A549 (cell line): Measurements from ENCODE around the gene ZDHHC1. TPM values are rescaled to one million over a fixed set of nuclear protein-coding genes. Genes with fewer than 3 reads are reported as not detected.

Experiments used
- ATAC-seq, 2 experiments: fragments of 200-7000 bp in 1 of 2; fragments of >200 bp in 1 of 2; cut with Nextera tagmentation in 1 of 2; cut with Tn5 transposase in 1 of 2; 3 replicates each; pipeline versions ENCODE4 v1.8.0 to v1.9.1; 2018 to 2020; ENCODE audit warnings: mild to moderate bottlenecking in 1 of 2, moderate library complexity in 1 of 2
- CTCF ChIA-PET: fragments of 300-600 bp; sonication (Branson Sonifier 250); formaldehyde crosslinking; extraction: SDS; loops from one replicate; lab custom pipeline; 2021; ENCODE audit warnings: antibody characterized with exemption, inconsistent platforms; lab: Yijun Ruan, JAX
- POLR2A ChIA-PET: fragments of 350-600 bp; formaldehyde crosslinking; extraction: SDS; loops from one replicate; lab custom pipeline; 2021; ENCODE audit warnings: antibody characterized with exemption, inconsistent platforms; lab: Yijun Ruan, JAX
- DNase-seq, 2 experiments: peaks; one replicate each; pipeline versions ENCODE4 v3.0.0 to v3.0.0-alpha.2; 2011 to 2016; ENCODE audit warnings: low read depth in 1 of 2, low spot score in 1 of 2
- FAIRE-seq: peaks from 2 replicates; lab custom pipeline; 2011; peaks lifted over from hg19 to GRCh38; lab: Jason Lieb, UNC
- H3K27ac ChIP-seq, 2 experiments: fragments of >200 bp; sonication (Bioruptor Twin); formaldehyde crosslinking; 3 replicates each; pipeline ENCODE4 v1.5.1; 2016 to 2017
- H3K4me1 ChIP-seq: fragments of >200 bp; sonication (Bioruptor Twin); formaldehyde crosslinking; 3 replicates; pipeline ENCODE4 v1.6.1; 2016
- H3K4me2 ChIP-seq: fragments of >200 bp; sonication (Bioruptor Twin); formaldehyde crosslinking; 3 replicates; pipeline ENCODE4 v1.6.1; 2016
- H3K4me3 ChIP-seq: fragments of >200 bp; sonication (Bioruptor Twin); formaldehyde crosslinking; 3 replicates; pipeline ENCODE4 v1.5.1; 2016
- H3K9me3 ChIP-seq: fragments of >200 bp; sonication (Bioruptor Twin); formaldehyde crosslinking; 3 replicates; pipeline ENCODE4 v1.6.1; 2016
- CBX2 ChIP-seq: fragments of 200-600 bp; sonication (generic); IDR thresholded peaks from 2 replicates; pipeline ENCODE4 v1.6.1; 2016; ENCODE audit warnings: low read depth, mild to moderate bottlenecking, borderline replicate concordance
- CBX8 ChIP-seq: fragments of 200-600 bp; sonication (generic); IDR thresholded peaks from 2 replicates; pipeline ENCODE4 v1.6.1; 2016
- CEBPB ChIP-seq, 2 experiments: fragments of >200 bp in 1 of 2; sonication (Bioruptor Twin) in 1 of 2; formaldehyde crosslinking in 1 of 2; IDR thresholded peaks; 2 replicates each; pipeline ENCODE4 v1.6.1; 2012 to 2016
- ESRRA ChIP-seq: fragments of 150-350 bp; IDR thresholded peaks from 2 replicates; pipeline ENCODE4 v1.6.1; 2014; ENCODE audit warnings: mild to moderate bottlenecking, low read length, borderline replicate concordance
- FOSB ChIP-seq: fragments of 250-450 bp; sonication (Bioruptor Pico); IDR thresholded peaks from 2 replicates; pipeline ENCODE4 v1.5.0; 2020; ENCODE audit warnings: mild to moderate bottlenecking, moderate library complexity
- FOSL2 ChIP-seq, 2 experiments: fragments of 450-650 bp in 1 of 2; fragments of >200 bp in 1 of 2; sonication (Bioruptor Twin) in 1 of 2; formaldehyde crosslinking; IDR thresholded peaks; 2 replicates each; pipeline versions ENCODE4 v1.5.0 to v1.6.1; 2016 to 2020; ENCODE audit warnings: mild to moderate bottlenecking in 1 of 2, moderate library complexity in 1 of 2
- FOXS1 ChIP-seq: fragments of 250-450 bp; sonication (Bioruptor Pico); IDR thresholded peaks from 2 replicates; pipeline ENCODE4 v1.5.0; 2020; ENCODE audit warnings: mild to moderate bottlenecking, moderate library complexity
- HOXB5 ChIP-seq: fragments of 250-450 bp; sonication (Bioruptor Pico); IDR thresholded peaks from 2 replicates; pipeline ENCODE4 v1.5.0; 2020; ENCODE audit warnings: mild to moderate bottlenecking, moderate library complexity
- JUN ChIP-seq, 2 experiments: fragments of >200 bp; sonication (Bioruptor Twin); formaldehyde crosslinking; IDR thresholded peaks; 2 replicates in 1 of 2; 3 replicates in 1 of 2; pipeline ENCODE4 v1.6.1; 2016 to 2017
- JUNB ChIP-seq: fragments of >200 bp; sonication (Bioruptor Twin); formaldehyde crosslinking; IDR thresholded peaks from 2 replicates; pipeline ENCODE4 v1.6.1; 2016
- MYC ChIP-seq: IDR thresholded peaks from 2 replicates; pipeline ENCODE4 v1.6.1; 2012; ENCODE audit warnings: mild to moderate bottlenecking, inconsistent platforms, low read length, improper control_type of control experiment, borderline replicate concordance
- NR3C1 ChIP-seq: fragments of >200 bp; sonication (Bioruptor Twin); formaldehyde crosslinking; IDR thresholded peaks from 3 replicates; pipeline ENCODE4 v1.6.1; 2017
- PHF8 ChIP-seq: fragments of 200-600 bp; sonication (generic); IDR thresholded peaks from 2 replicates; pipeline ENCODE4 v1.6.1; 2016; ENCODE audit warnings: low read depth, mild to moderate bottlenecking, antibody characterized with exemption, moderate library complexity, borderline replicate concordance
- RCOR1 ChIP-seq: fragments of 150-350 bp; IDR thresholded peaks from 2 replicates; pipeline ENCODE4 v1.6.1; 2014; ENCODE audit warnings: antibody characterized with exemption, low read length, low read depth
- SMC3 ChIP-seq: fragments of >200 bp; sonication (Bioruptor Twin); formaldehyde crosslinking; IDR thresholded peaks from 3 replicates; pipeline ENCODE4 v1.6.1; 2018; ENCODE audit warnings: inconsistent platforms
- TP53 ChIP-seq: fragments of 250-450 bp; sonication (Bioruptor Pico); IDR thresholded peaks from 2 replicates; pipeline ENCODE4 v1.5.0; 2021; ENCODE audit warnings: mild to moderate bottlenecking, moderate library complexity
- WGBS: methylation state at CpG from one replicate; pipeline ENCODE4 v1.1.6; 2017; ENCODE audit errors: missing lambda C conversion rate; 5-methylcytosine and 5-hydroxymethylcytosine counted together
- polyA plus RNA-seq, 4 experiments: library from polyadenylated mRNA; depleted of rRNA in 3 of 4; stranded (reverse); fragments of >200 nt; fragmentation: RNase III in 1 of 4; extraction: RNeasy Plus Mini Kit Qiagen cat#74134 plus additional on column Dnase treatment in 1 of 4; gene quantifications; 2 replicates in 3 of 4; 3 replicates in 1 of 4; pipeline ENCODE4 v1.2.3, GENCODE V29; 2011 to 2017
- TF ChIP-seq, protein P1 (sequence below): fragments of 250-450 bp; sonication (Bioruptor Pico); IDR thresholded peaks from 2 replicates; pipeline ENCODE4 v1.5.0; 2021; ENCODE audit warnings: mild to moderate bottlenecking, moderate library complexity, borderline replicate concordance
- TF ChIP-seq, protein P2 (sequence below): fragments of >200 bp; sonication (Bioruptor Twin); formaldehyde crosslinking; IDR thresholded peaks from 2 replicates; pipeline ENCODE4 v1.6.1; 2016
- TF ChIP-seq, protein P3 (sequence below): IDR thresholded peaks from 2 replicates; pipeline ENCODE4 v1.6.1; 2012
- TF ChIP-seq, protein P4 (sequence below): fragments of 250-450 bp; sonication (Bioruptor Pico); IDR thresholded peaks from 2 replicates; pipeline ENCODE4 v1.5.0; 2020; ENCODE audit warnings: low read depth, mild to moderate bottlenecking, moderate library complexity

The ZDHHC1 gene
- polyA plus RNA-seq, 2 of the 4 experiments (the other 2 are of a cell fraction): 3.5 to 5.9 TPM

DNA sequence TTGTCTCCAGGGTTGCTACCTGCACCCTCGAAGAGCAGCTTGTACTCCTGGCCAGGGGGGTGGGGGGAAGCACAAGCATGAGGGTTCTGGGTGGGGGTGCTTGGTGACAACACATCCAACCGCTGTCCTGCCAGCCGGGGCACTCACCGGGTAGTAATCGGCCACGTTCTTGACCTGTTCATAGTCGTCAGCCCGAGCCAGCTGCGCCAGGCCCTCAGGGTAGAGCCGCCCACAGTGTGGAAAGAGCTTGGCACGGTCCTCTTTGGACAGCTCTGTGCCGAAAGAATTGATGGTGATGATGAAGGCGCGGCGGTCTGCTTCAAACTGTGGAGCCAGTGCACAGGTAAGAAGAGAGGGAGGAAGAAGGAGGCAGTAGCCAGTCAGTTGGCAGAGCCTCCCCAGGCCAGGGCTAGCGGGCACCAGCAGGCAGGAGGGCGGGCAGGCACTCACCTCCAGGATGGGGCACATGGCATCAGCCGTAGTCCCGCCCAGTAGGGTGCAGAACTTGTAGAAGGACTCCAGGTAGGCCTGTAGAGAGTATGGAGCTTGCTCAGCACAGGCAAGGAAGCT lies 22.6 kb upstream of the ZDHHC1 start (continued):
- TF ChIP-seq RCOR1 (no peak), MYC (no peak)
- TF ChIP-seq, protein P1, sequence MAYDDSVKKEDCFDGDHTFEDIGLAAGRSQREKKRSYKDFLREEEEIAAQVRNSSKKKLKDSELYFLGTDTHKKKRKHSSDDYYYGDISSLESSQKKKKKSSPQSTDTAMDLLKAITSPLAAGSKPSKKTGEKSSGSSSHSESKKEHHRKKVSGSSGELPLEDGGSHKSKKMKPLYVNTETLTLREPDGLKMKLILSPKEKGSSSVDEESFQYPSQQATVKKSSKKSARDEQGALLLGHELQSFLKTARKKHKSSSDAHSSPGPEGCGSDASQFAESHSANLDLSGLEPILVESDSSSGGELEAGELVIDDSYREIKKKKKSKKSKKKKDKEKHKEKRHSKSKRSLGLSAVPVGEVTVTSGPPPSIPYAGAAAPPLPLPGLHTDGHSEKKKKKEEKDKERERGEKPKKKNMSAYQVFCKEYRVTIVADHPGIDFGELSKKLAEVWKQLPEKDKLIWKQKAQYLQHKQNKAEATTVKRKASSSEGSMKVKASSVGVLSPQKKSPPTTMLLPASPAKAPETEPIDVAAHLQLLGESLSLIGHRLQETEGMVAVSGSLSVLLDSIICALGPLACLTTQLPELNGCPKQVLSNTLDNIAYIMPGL (CRISPR knock-in tag): no peak

DNA sequence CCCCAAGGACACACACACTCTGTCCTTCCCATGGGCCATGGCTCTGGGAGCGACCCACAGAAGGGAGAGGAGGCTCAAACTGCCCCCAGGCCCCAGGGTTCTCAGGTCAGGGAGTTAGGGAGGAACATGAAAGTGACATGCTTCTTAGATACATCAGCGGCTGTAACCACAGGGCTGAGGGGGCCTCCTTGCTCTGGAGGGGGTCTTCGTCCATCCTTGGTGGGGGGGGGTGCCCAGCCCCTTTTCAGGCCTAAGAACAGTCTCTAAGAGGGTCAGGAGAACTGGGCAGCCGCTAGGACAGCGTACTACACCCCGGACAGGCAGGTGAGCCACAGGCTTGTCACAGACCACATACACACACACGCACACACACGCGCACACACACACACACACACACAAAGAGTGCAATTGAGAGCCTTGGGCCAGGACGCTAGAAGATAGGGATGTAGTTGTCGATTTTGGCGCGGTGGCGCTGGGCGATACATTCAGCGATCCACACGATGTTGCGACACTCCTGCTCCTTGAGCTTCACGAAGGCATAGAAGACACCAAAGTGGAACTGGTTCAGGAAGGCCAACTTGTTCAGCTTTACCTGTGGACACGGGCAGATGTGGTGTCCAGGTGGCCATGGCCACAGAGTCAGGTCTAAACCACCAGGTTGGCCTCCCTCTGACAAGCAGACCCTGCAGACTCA lies 22.0 kb upstream of the ZDHHC1 start:
- no peak for TF ChIP-seq NR3C1
- TF ChIP-seq, protein P2, sequence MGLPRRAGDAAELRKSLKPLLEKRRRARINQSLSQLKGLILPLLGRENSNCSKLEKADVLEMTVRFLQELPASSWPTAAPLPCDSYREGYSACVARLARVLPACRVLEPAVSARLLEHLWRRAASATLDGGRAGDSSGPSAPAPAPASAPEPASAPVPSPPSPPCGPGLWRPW: no peak
- TF ChIP-seq CBX2: no peak
- TF ChIP-seq, protein P3, sequence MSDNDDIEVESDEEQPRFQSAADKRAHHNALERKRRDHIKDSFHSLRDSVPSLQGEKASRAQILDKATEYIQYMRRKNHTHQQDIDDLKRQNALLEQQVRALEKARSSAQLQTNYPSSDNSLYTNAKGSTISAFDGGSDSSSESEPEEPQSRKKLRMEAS: no peak
- TF ChIP-seq CEBPB (IDR thresholded peaks at IDR 0.05): no peak
- TF ChIP-seq ESRRA: no peak
- TF ChIP-seq JUNB: no peak
- no peak for TF ChIP-seq FOSB
- no peak for TF ChIP-seq SMC3
- no peak for TF ChIP-seq TP53 (CRISPR knock-in tag)
- TF ChIP-seq, protein P4, sequence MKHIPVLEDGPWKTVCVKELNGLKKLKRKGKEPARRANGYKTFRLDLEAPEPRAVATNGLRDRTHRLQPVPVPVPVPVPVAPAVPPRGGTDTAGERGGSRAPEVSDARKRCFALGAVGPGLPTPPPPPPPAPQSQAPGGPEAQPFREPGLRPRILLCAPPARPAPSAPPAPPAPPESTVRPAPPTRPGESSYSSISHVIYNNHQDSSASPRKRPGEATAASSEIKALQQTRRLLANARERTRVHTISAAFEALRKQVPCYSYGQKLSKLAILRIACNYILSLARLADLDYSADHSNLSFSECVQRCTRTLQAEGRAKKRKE: no peak
- TF ChIP-seq FOSL2 (IDR thresholded peaks at IDR 0.05): no peak
- TF ChIP-seq FOSL2 (CRISPR knock-in tag; IDR thresholded peaks at IDR 0.05): no peak
- TF ChIP-seq HOXB5: no peak
- no peak for TF ChIP-seq FOXS1
- TF ChIP-seq JUN (IDR thresholded peaks at IDR 0.05): no peak
- TF ChIP-seq PHF8: no peak
- ATAC-seq (no peak), DNase-seq (no peak), FAIRE-seq (no peak)
- Histone ChIP-seq H3K4me1 (no peaks in the 10 kb centered on the region), H3K4me2 (no peak overlapping the region), H3K4me3 (no peak overlapping the region), H3K27ac (no peak overlapping the region), H3K9me3 (no peaks in the 10 kb centered on the region)
- 91% methylated on average over 18 of the region's 20 CpGs for WGBS
- ChIA-PET POLR2A (no interaction called here), CTCF (interaction anchor here (1.1 to 17.9 kb wide), 6 partner anchors 9 to 56 kb away, joined by 4 to 207 read pairs (median 8); partner anchors contain the start of gene ATP6V0D1)

DNA sequence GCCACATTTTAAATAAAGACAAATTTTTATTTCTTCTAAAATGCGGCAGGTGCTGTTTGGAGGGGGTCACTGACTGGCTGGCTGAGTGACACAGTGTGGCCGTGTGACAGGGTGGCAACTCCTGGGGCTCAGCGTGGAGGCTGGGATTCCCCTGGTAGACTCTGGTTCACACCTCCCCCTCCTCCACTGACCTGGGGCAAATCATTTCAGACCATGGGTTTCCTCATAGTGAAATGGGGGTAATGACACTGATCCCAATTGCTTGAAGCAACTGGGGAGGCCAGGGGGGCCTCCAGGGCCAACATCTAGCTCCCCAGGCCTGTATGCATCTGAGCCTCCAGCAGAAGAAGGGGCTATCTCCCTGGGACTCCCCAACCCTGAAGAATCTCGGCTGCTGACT lies 21.2 kb upstream of the ZDHHC1 start:
- H3K4me1 ChIP-seq: no peaks in the 10 kb centered on the region
- H3K4me2 ChIP-seq: no peak overlapping the region
- no peak for ATAC-seq
- CTCF ChIA-PET: interaction anchor here (1.6 to 17.9 kb wide), 3 partner anchors 9 to 14 kb away, joined by 4 to 207 read pairs (median 14); no protein-coding TSS in a partner anchor
- no peak for TF ChIP-seq CBX8
- no peak for TF ChIP-seq JUNB
- TF ChIP-seq, protein P1 (CRISPR knock-in tag): no peak
- TF ChIP-seq, protein P4: no peak
- TF ChIP-seq, all 56 proteins: peak for 0
- Histone ChIP-seq H3K27ac (no peak overlapping the region), H3K9me3 (no peaks in the 10 kb centered on the region), H3K4me3 (no peak overlapping the region)
- DNase-seq (no peak), FAIRE-seq (no peak)
- POLR2A ChIA-PET: no interaction called here
- WGBS: 71% methylated on average over 4 of the region's 4 CpGs
